ENCODE measurements around the gene KRT79.

The KRT79 gene

GRCh38 chr12:52817699-52818238 is 16.3 kb downstream of the KRT79 start:
- DNase-seq, result no peak

- DNase-seq, result no peak
Observed at GRCh38 chr12:52817003-52817698, 17.0 kb downstream of the KRT79 start.

DNA sequence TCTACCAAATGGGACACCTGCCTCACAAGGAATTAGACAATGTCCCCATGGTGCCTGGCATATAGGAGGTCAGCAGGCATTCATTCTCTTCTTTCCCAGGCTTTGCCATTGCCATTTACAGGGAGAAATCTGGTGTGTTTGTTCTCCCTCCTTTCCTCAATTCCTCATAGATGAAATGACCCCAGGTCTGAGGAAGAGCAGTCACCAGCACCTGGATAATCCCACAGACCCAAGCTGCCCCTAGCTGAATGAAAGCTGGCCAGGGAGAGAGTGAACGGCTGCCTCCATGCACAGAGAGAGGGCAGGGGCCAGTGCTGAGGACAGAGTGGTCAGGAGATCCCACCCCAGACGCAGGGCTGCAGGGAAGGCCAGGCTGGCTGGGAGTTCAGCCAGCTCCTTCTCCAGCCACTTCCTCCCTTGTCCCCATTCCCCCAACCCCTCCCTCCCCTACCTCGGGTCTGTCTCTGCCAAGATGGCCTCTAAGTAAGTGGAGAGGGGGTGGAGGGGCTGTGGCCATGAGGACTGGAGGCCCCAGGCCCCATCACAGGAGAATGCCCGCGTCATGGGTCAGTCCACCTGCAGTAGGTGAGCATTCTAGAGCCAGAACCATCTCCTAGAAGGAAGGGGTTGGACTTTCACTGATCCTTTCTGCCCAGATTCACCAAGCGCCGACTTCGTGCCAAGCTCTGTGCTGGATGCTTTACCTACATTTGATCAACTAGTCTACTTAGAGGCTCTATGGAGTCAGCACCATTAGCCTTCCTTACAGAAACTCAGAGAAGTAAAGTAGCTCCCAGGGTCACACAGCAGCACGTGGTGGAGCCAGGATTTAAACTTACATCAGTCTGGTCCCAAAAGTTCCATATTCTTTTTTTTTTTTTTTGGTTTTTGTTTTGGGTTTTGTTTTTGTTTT is 18.2 kb downstream of the KRT79 start:
- no peak for DNase-seq

GRCh38 chr12:52815161-52815560 is 18.9 kb downstream of the KRT79 start:
- no peak for DNase-seq

GRCh38 chr12:52814710-52815155 is 19.4 kb downstream of the KRT79 start:
- no peak for DNase-seq

DNA sequence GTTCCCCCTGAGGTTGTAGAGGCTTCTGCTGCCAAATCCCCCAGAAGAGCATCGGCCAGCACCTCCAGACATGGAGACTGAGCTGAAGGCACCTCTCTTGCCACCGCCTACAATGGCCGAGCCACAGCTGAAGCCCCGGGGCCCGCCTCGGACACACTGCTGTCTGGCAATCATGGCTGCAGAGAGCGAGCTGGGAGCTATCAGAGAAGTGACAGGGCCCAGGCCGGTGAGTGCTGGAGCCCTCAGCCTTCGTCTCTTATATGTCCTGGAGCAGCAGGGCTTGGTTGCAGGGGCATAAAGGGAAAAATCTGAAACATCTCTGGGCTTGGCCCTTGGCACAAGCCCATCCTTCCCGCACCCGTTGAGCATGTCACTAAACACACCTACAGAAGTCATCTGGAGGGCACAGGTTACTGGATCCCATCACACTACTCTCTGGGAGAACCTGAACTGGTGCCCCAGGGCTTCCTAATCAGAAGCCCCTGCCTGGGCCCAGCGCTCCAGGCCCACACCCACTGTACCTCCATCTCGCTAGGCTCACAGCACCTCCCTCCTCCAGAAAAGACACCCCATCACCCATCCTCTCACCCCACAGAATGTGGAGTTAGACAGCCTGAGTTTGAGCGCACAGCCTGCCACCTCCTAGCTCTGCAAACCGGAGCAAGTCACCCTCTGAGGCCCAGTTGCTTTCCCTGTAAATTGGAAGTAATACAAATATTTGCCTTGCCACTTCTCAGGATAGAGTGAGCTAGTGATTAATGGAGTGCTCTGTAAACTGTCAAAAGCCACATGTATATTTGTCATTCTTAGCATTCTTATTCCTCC is 20.0 kb downstream of the KRT79 start, which contains the start of gene KRT4:
TSS of gene KRT4 (minus strand) at position 232 of the 825 bp plus-strand sequence. CDS start at position 174, 58 bp downstream.
- DNase-seq, result no peak

DNA sequence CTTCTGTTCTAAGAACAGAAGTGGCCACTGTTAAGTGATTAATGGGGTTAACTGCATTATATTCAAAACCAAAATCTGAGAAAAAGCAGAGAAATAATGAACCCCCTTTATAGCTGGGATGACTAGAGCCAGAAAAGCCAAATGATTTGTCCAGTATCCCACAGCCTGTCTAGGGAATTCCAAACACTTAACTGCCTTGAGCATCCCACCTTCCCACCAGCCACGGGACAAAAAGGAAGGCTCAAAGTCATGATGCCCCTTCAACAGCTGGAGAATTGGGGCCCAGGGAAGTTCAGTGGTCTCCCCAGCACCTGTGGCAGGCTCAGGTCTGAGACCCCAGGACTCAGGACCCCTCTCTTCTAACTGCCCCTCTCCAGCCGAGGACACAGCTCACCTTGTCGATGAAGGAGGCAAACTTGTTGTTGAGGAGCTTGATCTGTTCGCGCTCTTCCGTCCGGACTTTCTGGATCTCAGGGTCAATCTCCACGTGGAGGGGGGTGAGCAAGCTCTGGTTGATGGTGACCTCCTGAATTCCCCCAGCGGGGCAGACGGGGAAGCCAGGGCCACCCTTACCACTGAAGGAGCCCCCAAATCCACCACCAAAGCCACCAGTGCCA is 20.8 kb downstream of the KRT79 start:
- no peak for DNase-seq

DNA sequence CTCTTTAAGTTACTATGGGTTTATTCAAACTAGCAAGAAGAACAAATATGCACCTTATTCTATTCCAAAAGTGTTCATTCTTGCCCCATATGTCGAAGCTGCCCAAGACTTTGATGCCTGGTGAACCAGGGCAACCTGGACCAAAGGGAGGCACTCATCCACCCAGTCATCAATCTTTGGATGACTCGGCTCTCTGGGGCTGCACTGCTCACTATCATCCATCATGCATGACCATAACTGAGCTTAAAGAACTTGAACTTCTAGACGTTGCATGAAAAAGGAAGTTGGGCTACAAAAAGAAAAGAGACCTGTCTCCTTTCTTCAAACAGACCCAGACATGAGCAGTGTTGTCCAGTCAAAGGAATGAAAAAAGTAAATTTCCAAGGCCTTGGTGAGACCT is 21.4 kb downstream of the KRT79 start:
- no peak for DNase-seq

GRCh38 chr12:52812073-52812400 is 22.1 kb downstream of the KRT79 start:
- DNase-seq, result no peak

DNA sequence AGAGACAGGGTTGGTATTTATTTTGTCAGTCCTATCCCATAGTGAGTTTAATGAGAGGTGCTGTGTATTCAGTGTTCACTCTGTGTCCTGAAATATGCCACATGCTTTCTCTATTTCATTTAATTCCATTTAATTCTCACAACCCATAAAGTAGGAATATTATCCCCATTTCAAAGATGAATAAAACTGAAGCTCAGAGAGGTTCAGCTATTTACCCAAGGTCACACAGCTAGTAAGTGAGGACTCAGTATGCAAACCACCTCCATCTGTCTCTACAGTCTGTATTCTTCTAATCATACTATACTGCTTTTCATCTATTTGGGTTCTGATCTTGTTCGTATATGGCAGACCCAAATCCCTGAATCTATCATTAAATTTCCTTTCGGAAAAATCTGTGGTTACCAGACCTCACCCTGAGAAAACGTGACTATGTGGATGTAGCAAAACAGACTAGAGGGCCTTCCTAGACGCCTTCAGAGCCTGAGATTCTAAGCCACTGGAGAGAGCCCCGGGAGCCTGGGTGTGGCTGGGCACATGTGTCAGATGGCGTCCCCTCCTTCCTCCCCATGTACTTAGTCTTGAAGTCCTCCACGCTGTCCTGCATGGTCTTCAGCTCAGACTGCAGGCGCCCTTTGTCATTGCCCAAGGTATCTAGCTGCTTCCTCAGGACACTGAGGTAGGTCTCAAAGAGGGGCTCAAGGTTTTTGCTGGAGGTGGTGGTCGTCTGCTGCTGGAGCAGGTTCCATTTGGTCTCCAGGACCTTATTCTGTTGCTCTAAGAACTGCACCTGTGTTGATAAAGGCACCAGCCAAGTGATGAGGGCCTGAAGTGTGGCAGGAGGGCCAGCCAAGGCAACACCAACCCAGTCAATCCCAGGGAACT is 22.7 kb downstream of the KRT79 start:
- no peak for DNase-seq

- no peak for DNase-seq
Observed at GRCh38 chr12:52810554-52810953, 23.6 kb downstream of the KRT79 start.

GRCh38 chr12:52809166-52809565 is 24.9 kb downstream of the KRT79 start:
- no peak for DNase-seq

GRCh38 chr12:52808573-52809160 is 25.4 kb downstream of the KRT79 start:
- no peak for DNase-seq

GRCh38 chr12:52807544-52808470 is 26.3 kb downstream of the KRT79 start:
- DNase-seq, result no peak

DNA sequence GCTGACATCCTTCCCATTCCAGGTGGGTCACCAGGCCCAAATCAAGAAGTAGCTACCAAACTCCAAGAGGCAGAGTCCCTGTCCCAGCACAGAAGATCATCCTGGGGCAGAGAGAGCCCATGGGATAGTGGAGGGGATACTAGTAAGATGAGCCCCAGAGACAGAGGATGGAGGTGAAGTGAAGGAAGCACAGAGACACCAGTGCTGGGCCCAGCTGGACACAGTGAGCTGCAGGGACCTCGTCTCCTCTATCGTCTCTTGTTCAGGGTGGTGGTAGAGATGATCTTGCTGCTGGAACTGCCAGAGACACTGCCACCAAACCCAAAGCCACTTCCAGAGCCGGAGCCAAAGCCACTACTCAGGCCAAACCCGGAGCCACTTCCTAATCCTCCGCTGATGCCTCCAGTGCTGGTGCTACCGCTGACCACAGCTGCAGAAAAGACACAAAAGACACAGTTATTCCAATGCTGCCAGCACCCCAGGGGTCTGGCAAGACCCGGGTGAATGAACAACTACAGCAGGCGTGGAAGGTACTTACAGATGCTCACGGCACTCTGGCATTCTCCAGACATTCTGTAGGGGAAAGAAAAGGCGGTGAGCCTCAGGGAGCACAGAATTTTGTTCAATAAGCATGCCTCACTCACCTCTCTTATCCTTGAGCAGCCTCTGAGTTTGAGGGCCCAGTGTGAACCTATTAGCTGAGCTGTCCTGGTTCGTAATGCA is 27.1 kb downstream of the KRT79 start:
- no peak for DNase-seq

GRCh38 chr12:52806169-52806811 is 27.8 kb downstream of the KRT79 start:
- DNase-seq, result no peak

DNA sequence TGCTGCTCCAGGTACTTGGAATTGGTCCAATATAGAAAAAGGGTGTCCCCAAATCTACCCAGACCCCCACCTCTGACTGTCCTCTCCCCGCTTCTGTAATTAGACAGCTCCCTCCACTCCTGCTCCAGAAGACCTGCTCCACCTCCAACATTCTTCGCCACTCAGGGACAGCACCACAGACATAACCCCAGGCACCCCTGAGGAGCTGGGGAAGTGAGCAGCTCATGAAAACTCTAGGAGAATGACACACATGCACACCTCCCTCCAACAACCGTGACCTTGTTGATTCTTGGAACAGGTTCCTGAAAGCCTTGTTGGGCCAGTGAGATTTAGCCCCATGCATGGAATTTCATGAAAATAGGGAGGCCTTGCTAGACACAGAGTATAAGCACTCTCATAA is 28.4 kb downstream of the KRT79 start:
- DNase-seq, result no peak

DNA sequence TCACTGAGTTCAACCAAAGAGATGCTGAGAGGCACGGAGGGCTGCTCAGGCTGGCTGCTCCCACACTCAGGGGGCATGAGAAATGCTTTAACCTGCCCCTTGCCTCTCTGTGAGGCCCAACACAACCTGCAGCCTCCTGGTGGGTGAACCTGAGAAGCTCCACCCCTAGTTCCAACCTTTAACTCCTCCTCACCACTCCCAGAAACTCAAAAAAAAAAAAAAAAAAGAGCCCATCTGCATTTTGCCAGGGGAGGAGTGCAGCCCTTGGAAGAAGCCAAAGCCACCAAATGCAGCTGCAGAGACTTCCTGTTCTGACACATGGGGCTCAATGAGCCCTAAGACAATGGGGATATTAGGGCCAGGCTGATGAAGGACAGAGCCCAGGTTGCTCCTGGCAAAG is 29.1 kb downstream of the KRT79 start:
- DNase-seq, result no peak

GRCh38 chr12:52802442-52802841 is 31.7 kb downstream of the KRT79 start:
- DNase-seq, result no peak
